H1 (cell line): ENCODE measurements around the gene PTGFR. TPM values are rescaled to one million over a fixed set of nuclear protein-coding genes. Genes with fewer than 3 reads are reported as not detected.

Source experiments
- CHD2 ChIP-seq: IDR thresholded peaks from 2 replicates; pipeline ENCODE4 v1.6.1; 2012; ENCODE audit warnings: low read length, improper control_type of control experiment
- polyA plus RNA-seq, 7 experiments: library from polyadenylated mRNA; depleted of rRNA in 3 of 7; stranded (reverse) in 5 of 7; unstranded in 2 of 7; fragments of >200 nt in 5 of 7; fragments of 200-250 nt in 2 of 7; gene quantifications; 1 replicate in 5 of 7; 2 replicates in 1 of 7; 4 replicates in 1 of 7; pipeline versions ENCODE4 v1.2.1 to v1.2.3, GENCODE V29; 2011 to 2013; ENCODE audit warnings: missing spikeins in 2 of 7, mixed read lengths in 2 of 7
- total RNA-seq: library from RNA; stranded (reverse); fragmentation: NEBNext Ultra II Directional; extraction: Animal tissue kit (Norgen Biotek cat#: 25700); gene quantifications from 2 replicates; pipeline ENCODE4 v1.2.1, GENCODE V29; 2021

Gene PTGFR
- total and polyA plus RNA-seq, 2 of the 8 experiments (the other 6 are each of a cell fraction or from before 2014, with no cell fraction given), result 0.02 TPM; not detected in 1

DNA sequence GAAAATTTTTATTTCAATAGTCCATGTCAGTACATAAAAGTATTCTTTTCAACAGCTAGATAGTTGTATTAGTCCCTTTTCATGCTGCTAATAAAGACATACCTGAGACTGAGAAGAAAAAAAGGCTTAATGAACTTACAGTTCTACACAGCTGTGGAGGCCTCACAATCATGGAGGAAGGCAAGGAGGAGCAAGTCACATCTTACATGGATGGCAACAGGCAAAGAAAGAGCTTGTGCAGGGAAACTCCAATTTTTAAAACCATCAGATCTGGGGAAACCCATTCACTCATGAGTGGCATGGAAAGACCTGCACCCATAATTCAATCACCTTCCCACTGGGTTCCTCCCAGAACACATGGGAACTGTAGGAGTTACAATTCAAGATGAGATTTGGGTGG lies 50.7 kb downstream of the PTGFR start (continued):
- no peak for TF ChIP-seq CHD2
